ENCODE results near the gene L3MBTL1. TPM values are rescaled to one million over a fixed set of nuclear protein-coding genes. Genes with fewer than 3 reads are reported as not detected.
A peak's percentile ranks its signal among the peaks of the same experiment; 100 is the strongest.

The L3MBTL1 gene
- 21.6 TPM for total RNA-seq (2021; ENCODE audit: unreplicated experiment)
- 5.6 and 7.1 TPM in 2 replicates for polyA plus RNA-seq (2012)
- Bru-seq, nascent RNA = percentile 74 among the genes with signal in this experiment
- percentile 77 among the genes with signal in this experiment for BruChase-seq, experiment 1, labeled RNA remaining after a 6-hour chase
- percentile 83 among the genes with signal in this experiment for BruChase-seq, experiment 2, labeled RNA remaining after a 2-hour chase
- long read RNA-seq, partial matches to known transcripts = 5 of 18 reads
- long read RNA-seq, other reads (novel, unspliced or antisense) = 10 of 18 reads

DNA sequence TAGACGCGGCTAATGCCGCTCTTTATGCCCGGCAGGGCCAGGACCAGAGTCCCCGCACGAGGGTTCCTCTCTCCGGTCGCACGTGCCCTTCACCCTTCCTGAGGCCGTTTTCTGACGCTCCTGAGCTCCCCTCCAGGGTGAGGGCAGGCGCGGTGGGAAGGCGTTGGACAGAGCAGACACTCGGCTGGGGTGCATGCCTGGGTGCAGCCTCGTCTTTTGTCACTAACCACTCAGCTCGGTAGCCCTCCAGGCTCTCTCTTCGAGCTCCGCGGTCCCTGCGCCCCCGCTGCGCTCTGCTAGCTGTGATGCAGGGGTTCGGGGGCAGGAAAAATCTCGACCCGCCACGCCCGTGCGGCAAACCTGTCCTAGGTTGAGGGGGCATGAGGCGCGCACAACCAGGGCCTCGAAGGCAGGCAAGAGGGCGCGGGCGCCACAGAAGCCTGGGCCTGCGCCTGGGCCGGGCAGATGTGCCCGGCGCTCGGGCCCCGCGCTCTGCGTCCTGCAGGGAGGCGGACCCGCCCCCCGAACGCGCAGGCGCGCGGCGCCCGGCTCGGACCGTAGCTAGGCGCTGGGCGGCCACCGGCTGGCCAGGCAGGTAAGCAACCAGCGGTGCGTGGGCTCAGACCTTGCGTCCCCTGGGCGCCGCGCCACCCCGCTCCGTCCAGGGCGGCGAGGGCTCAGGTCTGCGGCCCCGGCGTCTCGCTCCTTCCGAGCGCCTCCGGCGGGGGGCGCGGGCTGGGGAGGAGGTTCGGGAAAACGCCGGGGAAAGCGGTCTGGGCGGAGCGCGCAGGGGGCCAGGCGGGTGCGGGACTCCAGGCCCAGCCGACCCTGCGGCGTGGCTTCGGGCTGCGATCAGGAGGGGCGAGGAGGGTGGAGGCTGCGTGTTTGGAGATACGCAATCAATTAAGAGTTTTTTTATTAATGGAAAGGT lies at the start of gene L3MBTL1:
Gene L3MBTL1 (plus strand): TSS at position 548 of the 931 bp plus-strand sequence. CDS start 5,807 bp downstream, outside the sequence.
- intact Hi-C loops (cut with micrococcal nuclease) = no loop called here
- Histone ChIP-seq H4K20me1 (ENCODE audit: insufficient read depth) (no peaks in the 10 kb centered on the region), H3K9me3 (ENCODE audit: control insufficient read depth in 1 of 2, insufficient read depth in 1 of 2, low read depth in 1 of 2, low read length in 2 of 2) (no peaks in the 10 kb centered on the region), H3K36me3 (ENCODE audit: control insufficient read depth in 1 of 2, insufficient read depth in 2 of 2, low read length in 2 of 2) (no peaks in the 10 kb centered on the region), H3K4me2 (ENCODE audit: low read length) (peak within 1 kb of the TSS; percentile 91), H3K4me1 (ENCODE audit: control insufficient read depth in 1 of 2, insufficient read depth in 2 of 2, low read length in 2 of 2) (peaks cover 9 to 14% of the 10 kb centered on the region in 2 experiments; a peak in 3 of 4 replicates), H3K27ac (ENCODE audit: low read depth, low read length) (peak within 1 kb of the TSS; percentile 64), H3K9ac (ENCODE audit: low read length) (peak within 1 kb of the TSS; percentile 68), H3K27me3 (ENCODE audit: insufficient read depth, low read length) (no peaks in the 10 kb centered on the region), H2AFZ (ENCODE audit: low read depth, low read length, poor library complexity, severe bottlenecking) (no peak within 1 kb of the TSS), H3K79me2 (ENCODE audit: insufficient read depth, low read length) (no peaks in the 10 kb centered on the region), H3K9me2 (ENCODE audit: insufficient read depth) (no peaks in the 10 kb centered on the region), H3K4me3 (replicated peaks in 1 of 2; ENCODE audit: low read depth in 1 of 2, low read length in 2 of 2) (peak within 1 kb of the TSS; percentile 57 to 79)
- ATAC-seq = peak; percentile 93
- RAD21 ChIA-PET (ENCODE audit: low non-redundant PET in 1 of 2, low total read pairs in 2 of 2, uncharacterized antibody in 2 of 2, unreplicated experiment in 2 of 2) = no interaction called here
- CTCF ChIA-PET = interaction anchor here (0.6 kb wide), 1 partner anchor 35 kb away, joined by 3 read pairs; no protein-coding TSS in a partner anchor
- no peak for TF ChIP-seq YY1 (IDR thresholded peaks at IDR 0.05; ENCODE audit: extremely low read depth, insufficient replicate concordance, low read depth, low read length)
- TF ChIP-seq FOSL1 (IDR thresholded peaks at IDR 0.05; ENCODE audit: low read depth) = 0 out of 2 replicates have a peak, but pooled peaks have one; percentile 17
- peak; percentile 70 for TF ChIP-seq POLR2A (IDR thresholded peaks at IDR 0.05; ENCODE audit: borderline replicate concordance, extremely low read depth, insufficient read depth, insufficient read length)
- TF ChIP-seq JUND (IDR thresholded peaks at IDR 0.05) = no peak
- TF ChIP-seq, protein P1, sequence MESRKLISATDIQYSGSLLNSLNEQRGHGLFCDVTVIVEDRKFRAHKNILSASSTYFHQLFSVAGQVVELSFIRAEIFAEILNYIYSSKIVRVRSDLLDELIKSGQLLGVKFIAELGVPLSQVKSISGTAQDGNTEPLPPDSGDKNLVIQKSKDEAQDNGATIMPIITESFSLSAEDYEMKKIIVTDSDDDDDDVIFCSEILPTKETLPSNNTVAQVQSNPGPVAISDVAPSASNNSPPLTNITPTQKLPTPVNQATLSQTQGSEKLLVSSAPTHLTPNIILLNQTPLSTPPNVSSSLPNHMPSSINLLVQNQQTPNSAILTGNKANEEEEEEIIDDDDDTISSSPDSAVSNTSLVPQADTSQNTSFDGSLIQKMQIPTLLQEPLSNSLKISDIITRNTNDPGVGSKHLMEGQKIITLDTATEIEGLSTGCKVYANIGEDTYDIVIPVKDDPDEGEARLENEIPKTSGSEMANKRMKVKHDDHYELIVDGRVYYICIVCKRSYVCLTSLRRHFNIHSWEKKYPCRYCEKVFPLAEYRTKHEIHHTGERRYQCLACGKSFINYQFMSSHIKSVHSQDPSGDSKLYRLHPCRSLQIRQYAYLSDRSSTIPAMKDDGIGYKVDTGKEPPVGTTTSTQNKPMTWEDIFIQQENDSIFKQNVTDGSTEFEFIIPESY (IDR thresholded peaks at IDR 0.05; ENCODE audit: extremely low read depth, insufficient replicate concordance, low read length) = peak; percentile 7
- TF ChIP-seq ZFX (IDR thresholded peaks at IDR 0.05) = peak; percentile 62
- peak; percentile 82 for TF ChIP-seq POLR2AphosphoS5 (IDR thresholded peaks at IDR 0.05; ENCODE audit: low read depth, low read length)
- no TSS peak for BruUV-seq (replicated peaks)
- DNase-seq (ENCODE audit: low read depth, low spot score) = peak; percentile 33
- POLR2A ChIA-PET = interaction anchor here (0.7 to 1.4 kb wide), 4 partner anchors 12 to 50 kb away, joined by 3 to 9 read pairs (median 4); partner anchors contain the start of gene SRSF6

Measured in HCT116 (cell line).